Measurements from ENCODE around the gene CMAS.
"Not testable (repeated sequence)": the region's sequence is repeated elsewhere in the genome, so short reads cannot be mapped to it uniquely, and the experiment has no call there.

Gene CMAS

GRCh38 chr12:22046090-22046967 lies at the start of gene CMAS:
CMAS (plus strand) TSS chr12:22046218; CDS start chr12:22046304, 86 bp downstream.
- peak; percentile 91 for DNase-seq (ENCODE audit: low spot score)
- no peak for TF ChIP-seq CTCF (IDR thresholded peaks at IDR 0.05; ENCODE audit: extremely low read depth, missing control alignments)

GRCh38 chr12:21998295-21998694 lies 47.7 kb upstream of the CMAS start:
- no peak for TF ChIP-seq CTCF (IDR thresholded peaks at IDR 0.05; ENCODE audit: extremely low read depth, missing control alignments)
- DNase-seq (ENCODE audit: low spot score), result no peak

GRCh38 chr12:21998782-21999181 lies 47.2 kb upstream of the CMAS start:
- TF ChIP-seq CTCF (IDR thresholded peaks at IDR 0.05; ENCODE audit: extremely low read depth, missing control alignments), result no peak

GRCh38 chr12:22002430-22002829 lies 43.6 kb upstream of the CMAS start:
- TF ChIP-seq CTCF (IDR thresholded peaks at IDR 0.05; ENCODE audit: extremely low read depth, missing control alignments), result no peak

More at GRCh38 chr12:21998782-21999181, 47.2 kb upstream of the CMAS start:
- no peak for DNase-seq (ENCODE audit: low spot score)

GRCh38 chr12:22007794-22008193 lies 38.2 kb upstream of the CMAS start:
- not testable (repeated sequence) for DNase-seq (ENCODE audit: low spot score)

More at GRCh38 chr12:22002430-22002829, 43.6 kb upstream of the CMAS start:
- no peak for DNase-seq (ENCODE audit: low spot score)

GRCh38 chr12:22008196-22008595 lies 37.8 kb upstream of the CMAS start:
- no peak for DNase-seq (ENCODE audit: low spot score)
- no peak for TF ChIP-seq CTCF (IDR thresholded peaks at IDR 0.05; ENCODE audit: extremely low read depth, missing control alignments)

- no peak for TF ChIP-seq CTCF (IDR thresholded peaks at IDR 0.05; ENCODE audit: extremely low read depth, missing control alignments)
- DNase-seq (ENCODE audit: low spot score), result no peak
Measured at GRCh38 chr12:22014041-22014782, 31.8 kb upstream of the CMAS start.

All from GM20000 (cell line).